Esophagus squamous epithelium (tissue), 4 donors: ENCODE results near the gene MYD88.

Experiments
- POLR2A ChIP-seq, 4 donors: fragments of 450-650 bp; IDR thresholded peaks; one replicate each; pipeline ENCODE4 v1.6.1; 2017; ENCODE audit warnings: antibody characterized with exemption in 4 of 4, mild to moderate bottlenecking in 4 of 4, moderate library complexity in 3 of 4
- TF ChIP-seq, protein P1 (sequence below), 6 experiments: fragments of 450-650 bp in 4 of 6; fragments of 200-600 bp in 2 of 6; sonication (generic) in 2 of 6; IDR thresholded peaks; one replicate each; pipeline ENCODE4 v1.5.1; 2016 to 2019; ENCODE audit warnings: antibody characterized with exemption in 6 of 6, mild to moderate bottlenecking in 4 of 6, moderate library complexity in 4 of 6

DNA sequence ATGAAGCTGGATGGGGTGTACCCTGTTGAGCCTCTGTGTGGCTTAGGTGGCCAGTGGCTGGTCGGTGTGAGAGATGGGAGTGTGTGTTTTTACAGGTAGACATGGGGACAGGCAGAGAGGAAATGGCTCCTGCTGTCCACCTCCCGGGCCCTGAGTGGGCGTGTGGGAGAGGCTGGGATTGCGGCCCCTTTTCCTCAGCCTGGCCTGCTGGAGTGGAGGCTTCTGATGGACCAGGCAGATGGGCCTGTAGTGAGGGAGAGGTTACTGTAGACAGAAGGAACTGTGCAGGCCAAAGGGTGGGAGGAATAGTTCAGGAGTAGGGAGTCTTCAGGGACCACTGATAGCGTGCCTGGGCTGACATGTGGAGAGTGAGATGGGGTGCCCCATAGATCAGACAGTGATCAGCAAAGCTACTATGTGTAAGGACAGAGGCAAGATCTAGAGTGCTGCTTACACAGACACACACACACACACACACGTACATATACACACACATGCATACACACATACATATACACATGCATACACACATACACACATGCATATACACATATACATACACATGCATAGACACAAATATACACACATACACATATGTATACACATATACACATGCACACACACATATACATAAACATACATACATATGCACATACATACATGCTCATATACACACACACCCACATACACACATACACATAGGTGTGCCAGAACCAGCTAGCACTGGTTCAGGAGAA is 28.0 kb upstream of the MYD88 start:
- TF ChIP-seq, protein P1, sequence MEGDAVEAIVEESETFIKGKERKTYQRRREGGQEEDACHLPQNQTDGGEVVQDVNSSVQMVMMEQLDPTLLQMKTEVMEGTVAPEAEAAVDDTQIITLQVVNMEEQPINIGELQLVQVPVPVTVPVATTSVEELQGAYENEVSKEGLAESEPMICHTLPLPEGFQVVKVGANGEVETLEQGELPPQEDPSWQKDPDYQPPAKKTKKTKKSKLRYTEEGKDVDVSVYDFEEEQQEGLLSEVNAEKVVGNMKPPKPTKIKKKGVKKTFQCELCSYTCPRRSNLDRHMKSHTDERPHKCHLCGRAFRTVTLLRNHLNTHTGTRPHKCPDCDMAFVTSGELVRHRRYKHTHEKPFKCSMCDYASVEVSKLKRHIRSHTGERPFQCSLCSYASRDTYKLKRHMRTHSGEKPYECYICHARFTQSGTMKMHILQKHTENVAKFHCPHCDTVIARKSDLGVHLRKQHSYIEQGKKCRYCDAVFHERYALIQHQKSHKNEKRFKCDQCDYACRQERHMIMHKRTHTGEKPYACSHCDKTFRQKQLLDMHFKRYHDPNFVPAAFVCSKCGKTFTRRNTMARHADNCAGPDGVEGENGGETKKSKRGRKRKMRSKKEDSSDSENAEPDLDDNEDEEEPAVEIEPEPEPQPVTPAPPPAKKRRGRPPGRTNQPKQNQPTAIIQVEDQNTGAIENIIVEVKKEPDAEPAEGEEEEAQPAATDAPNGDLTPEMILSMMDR (IDR thresholded peaks at IDR 0.05): no peak
- TF ChIP-seq POLR2A (IDR thresholded peaks at IDR 0.05): no peak
